ENCODE data around the gene UBE2E1. TPM values are rescaled to one million over a fixed set of nuclear protein-coding genes. Genes with fewer than 3 reads are reported as not detected.

The UBE2E1 gene
- total and polyA plus RNA-seq, 11 donors, result 43.7 to 97.1 (median 65.0) TPM

DNA sequence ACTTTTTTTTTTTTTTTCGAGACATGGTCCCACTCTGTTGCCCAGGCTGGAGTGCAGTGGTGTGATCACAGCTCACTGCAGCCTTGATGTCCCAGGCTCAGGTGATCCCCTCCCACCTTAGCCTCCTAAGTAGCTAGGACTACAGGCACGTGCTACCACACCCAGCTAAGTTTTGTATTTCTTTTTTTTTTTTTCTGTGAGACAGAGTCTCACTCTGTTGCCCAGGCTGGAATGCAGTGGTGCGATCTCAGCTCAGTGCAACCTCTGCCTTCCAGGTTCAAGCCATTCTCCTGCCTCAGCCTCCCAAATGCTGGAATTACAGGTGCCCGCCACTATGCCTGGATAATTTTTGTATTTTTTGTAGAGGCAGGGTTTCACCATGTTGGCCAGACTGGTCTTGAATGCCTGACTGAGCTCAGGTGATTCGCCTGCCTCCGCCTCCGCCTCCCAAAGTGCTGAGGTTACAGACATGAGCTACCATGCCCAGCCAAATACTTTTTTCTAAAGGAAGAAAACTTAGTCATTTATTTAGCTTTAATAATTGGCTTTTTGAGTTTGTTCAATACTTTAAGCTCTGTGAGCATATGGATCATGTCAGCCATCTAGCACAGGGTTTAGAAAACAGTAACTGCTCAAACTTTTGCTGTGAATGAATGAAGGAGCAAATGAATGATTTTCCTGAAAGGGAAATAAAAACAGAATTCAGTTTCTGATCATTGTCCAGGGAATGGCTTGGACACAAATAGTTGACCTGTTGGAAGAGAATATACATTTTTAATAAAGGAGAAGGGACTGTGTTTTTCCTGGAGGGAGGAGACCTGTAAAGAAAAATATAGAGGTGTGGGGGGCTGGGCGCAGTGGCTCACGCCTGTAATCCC is 26.0 kb downstream of the UBE2E1 start:
- no peak for ATAC-seq
- H3K4me1 ChIP-seq, result peaks cover 0 to 60% (median 24%) of the 10 kb centered on the region in 12 donors
- intact Hi-C loops (cut with DNase I), result no loop called here

DNA sequence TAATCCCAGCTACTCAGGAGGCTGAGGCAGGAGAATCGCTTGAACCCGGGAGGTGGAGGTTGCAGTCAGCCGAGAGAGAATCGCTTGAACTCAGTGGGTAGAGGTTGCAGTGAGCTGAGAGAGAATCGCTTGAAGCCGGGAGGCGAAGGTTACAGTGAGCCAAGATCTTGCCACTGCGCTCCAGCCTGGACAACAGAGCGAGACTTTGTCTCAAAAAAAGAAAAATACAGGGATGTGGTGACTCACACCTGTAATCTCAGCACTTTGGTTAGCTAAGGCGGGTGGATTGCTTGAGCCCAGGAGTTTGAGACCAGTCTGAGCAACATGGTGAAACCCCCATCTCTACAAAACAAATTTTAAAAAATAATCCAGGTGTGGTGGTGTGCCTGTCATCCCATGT is 26.8 kb downstream of the UBE2E1 start:
- WGBS, 4 donors, result 93 to 98% (median 95%) methylated on average over 10 of the region's 10 CpGs
- intact Hi-C loops (cut with DNase I), result no loop called here
- no peaks in the 10 kb centered on the region for H3K36me3 ChIP-seq
- ATAC-seq (no peak), DNase-seq (no peak)
- H3K27me3 ChIP-seq, result no peaks in the 10 kb centered on the region
- H3K4me1 ChIP-seq, result peaks cover 0 to 60% (median 26%) of the 10 kb centered on the region in 12 donors
- TF ChIP-seq POLR2A (IDR thresholded peaks at IDR 0.05), result no peak
- TF ChIP-seq CTCF (IDR thresholded peaks at IDR 0.05), result no peak
- no peaks in the 10 kb centered on the region for H3K9me3 ChIP-seq
- H3K27ac ChIP-seq, result no peak overlapping the region
- H3K4me3 ChIP-seq, result no peak overlapping the region

More for the DNA sequence above, 26.0 kb downstream of the UBE2E1 start:
- WGBS, 4 donors, result 90 to 95% (median 94%) methylated on average over 9 of the region's 9 CpGs
- no peaks in the 10 kb centered on the region for H3K9me3 ChIP-seq
- no peaks in the 10 kb centered on the region for H3K36me3 ChIP-seq
- no peak for TF ChIP-seq CTCF (IDR thresholded peaks at IDR 0.05)
- no peak for TF ChIP-seq POLR2A (IDR thresholded peaks at IDR 0.05)
- H3K27ac ChIP-seq, result no peak overlapping the region
- H3K27me3 ChIP-seq, result no peaks in the 10 kb centered on the region
- no peak overlapping the region for H3K4me3 ChIP-seq
- DNase-seq, result no peak

GRCh38 chr3:23834082-23834870 is 28.5 kb downstream of the UBE2E1 start:
- H3K36me3 ChIP-seq, result no peaks in the 10 kb centered on the region
- peaks cover 0 to 56% (median 30%) of the 10 kb centered on the region in 12 donors for H3K4me1 ChIP-seq
- H3K27ac ChIP-seq, result no peak overlapping the region
- H3K9me3 ChIP-seq, result no peaks in the 10 kb centered on the region
- TF ChIP-seq CTCF (IDR thresholded peaks at IDR 0.05) (peak in 9 of 12 donors; percentile 9 to 43 (median 28)), POLR2A (IDR thresholded peaks at IDR 0.05) (no peak)
- H3K27me3 ChIP-seq, result no peaks in the 10 kb centered on the region
- DNase-seq (no peak), ATAC-seq (peak in 2 of 4 donors; percentile 33 to 46)
- intact Hi-C loops (cut with DNase I), result no loop called here
- 61 to 80% (median 71%) methylated on average over 2 of the region's 2 CpGs for WGBS, 4 donors
- H3K4me3 ChIP-seq, result no peak overlapping the region

DNA sequence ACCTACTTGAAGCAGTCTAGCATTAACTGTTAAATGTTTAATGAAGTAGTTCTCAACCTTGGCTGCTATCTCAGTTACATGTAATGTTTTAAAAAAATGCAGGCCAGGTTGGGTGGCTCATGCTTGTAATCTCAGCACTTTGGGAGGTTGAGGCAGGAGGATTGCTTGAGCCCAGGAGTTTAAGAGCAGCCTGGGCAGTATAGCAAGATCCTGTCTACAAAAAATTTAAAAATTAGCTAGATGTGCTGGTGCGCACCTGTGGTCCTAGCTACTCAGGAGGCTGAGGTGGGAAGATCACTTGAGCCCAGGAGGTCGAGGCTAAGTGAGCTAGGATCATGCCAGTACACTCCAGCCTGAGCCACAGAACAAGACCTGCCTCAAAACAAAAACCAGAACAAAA is 29.3 kb downstream of the UBE2E1 start:
- no peak for DNase-seq
- intact Hi-C loops (cut with DNase I), result no loop called here
- TF ChIP-seq POLR2A (IDR thresholded peaks at IDR 0.05) (no peak), CTCF (IDR thresholded peaks at IDR 0.05) (no peak)
- Histone ChIP-seq H3K9me3 (no peaks in the 10 kb centered on the region), H3K4me3 (no peak overlapping the region), H3K4me1 (peaks cover 0 to 48% (median 24%) of the 10 kb centered on the region in 12 donors), H3K36me3 (no peaks in the 10 kb centered on the region), H3K27ac (no peak overlapping the region), H3K27me3 (no peaks in the 10 kb centered on the region)
- WGBS, 4 donors, result 93 to 98% (median 95%) methylated on average over 2 of the region's 2 CpGs
- no peak for ATAC-seq
